Activated CD4-positive, alpha-beta T cell treated with anti-CD3 and anti-CD28 coated beads for 48 hours (primary cell): ENCODE results near the gene RRAGD.
A peak's percentile ranks its signal among the peaks of the same experiment; 100 is the strongest.

Source experiments
- DNase-seq: peaks from one replicate; pipeline ENCODE4 v3.0.0-alpha.2; 2020

The RRAGD gene

GRCh38 chr6:89375427-89376267 lies 36.4 kb downstream of the RRAGD start:
- DNase-seq: peak; percentile 63

- no peak for DNase-seq
Measured at GRCh38 chr6:89372506-89372901, 39.6 kb downstream of the RRAGD start.

- DNase-seq: peak; percentile 85
Measured at GRCh38 chr6:89371849-89372505, 40.1 kb downstream of the RRAGD start.

- DNase-seq: no peak
Measured at GRCh38 chr6:89368999-89369398, 43.1 kb downstream of the RRAGD start.

GRCh38 chr6:89368107-89368506 lies 44.0 kb downstream of the RRAGD start:
- DNase-seq: peak; percentile 77

GRCh38 chr6:89364586-89364985 lies 47.5 kb downstream of the RRAGD start:
- DNase-seq: no peak

GRCh38 chr6:89361171-89361570 lies 50.9 kb downstream of the RRAGD start:
- DNase-seq: no peak

- no peak for DNase-seq
Measured at GRCh38 chr6:89360415-89360999, 51.6 kb downstream of the RRAGD start.

- DNase-seq: no peak
Measured at GRCh38 chr6:89359561-89359960, 52.5 kb downstream of the RRAGD start.

- DNase-seq: no peak
Measured at GRCh38 chr6:89357390-89357789, 54.7 kb downstream of the RRAGD start.

GRCh38 chr6:89356642-89357170 lies 55.4 kb downstream of the RRAGD start:
- DNase-seq: no peak

- DNase-seq: no peak
Measured at GRCh38 chr6:89355511-89356194, 56.4 kb downstream of the RRAGD start.

GRCh38 chr6:89353702-89354392 lies 58.2 kb downstream of the RRAGD start:
- DNase-seq: no peak

- no peak for DNase-seq
Measured at GRCh38 chr6:89353118-89353556, 58.9 kb downstream of the RRAGD start.

GRCh38 chr6:89352278-89353117 lies 59.6 kb downstream of the RRAGD start, which contains the start of gene UBE2J1:
TSS of gene UBE2J1 (minus strand) at chr6:89352722. CDS start at chr6:89352569, 153 bp downstream.
- DNase-seq: peak; percentile 76

- no peak for DNase-seq
Measured at GRCh38 chr6:89351671-89352277, 60.3 kb downstream of the RRAGD start.

- no peak for DNase-seq
Measured at GRCh38 chr6:89350281-89350966, 61.6 kb downstream of the RRAGD start.

GRCh38 chr6:89348372-89348771 lies 63.7 kb downstream of the RRAGD start:
- no peak for DNase-seq

GRCh38 chr6:89347825-89348224 lies 64.2 kb downstream of the RRAGD start:
- DNase-seq: no peak

GRCh38 chr6:89346433-89346832 lies 65.6 kb downstream of the RRAGD start:
- DNase-seq: no peak
